AG10803 (cell line): ENCODE data around the gene ROR2.

Experiments
- DNase-seq: peaks from one replicate; pipeline ENCODE4 v3.0.0; 2010; ENCODE audit warnings: low read depth
- H3K4me3 ChIP-seq: 2 replicates; pipeline ENCODE4 v1.5.1; 2011; ENCODE audit warnings: mild to moderate bottlenecking, low read length, control low read depth
- CTCF ChIP-seq: conservative IDR thresholded peaks from 2 replicates; pipeline ENCODE4 v1.5.1; 2011; ENCODE audit warnings: mild to moderate bottlenecking, low read length, control low read depth, inconsistent platforms

Gene ROR2

DNA sequence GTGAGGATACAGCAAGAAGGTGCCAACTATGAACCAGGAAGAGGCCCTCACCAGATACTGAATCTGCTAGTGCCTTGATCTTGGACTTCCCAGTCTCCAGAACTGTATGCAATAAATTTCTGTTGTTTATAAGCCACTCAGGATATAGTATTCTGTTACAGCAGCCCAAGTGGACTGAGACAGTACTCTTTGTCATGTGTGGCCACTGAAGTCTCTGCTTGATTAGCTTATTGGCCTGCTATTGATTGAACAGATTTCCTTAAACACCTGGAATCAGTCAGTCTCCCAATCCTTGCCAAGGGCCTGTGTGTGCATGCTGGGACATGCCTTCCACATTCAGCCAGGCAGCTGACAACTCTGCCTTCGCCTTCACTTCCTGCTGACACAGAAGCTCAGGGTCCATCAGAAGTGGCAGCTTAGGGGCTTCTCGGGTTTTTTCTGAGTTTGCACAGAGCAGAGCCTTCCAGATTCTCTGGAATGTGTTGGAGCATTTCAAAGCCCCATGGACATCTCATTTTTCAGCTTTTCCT, 13.7 kb upstream of the ROR2 start:
- no peak overlapping the region for H3K4me3 ChIP-seq
- DNase-seq: no peak
- no peak for TF ChIP-seq CTCF

DNA sequence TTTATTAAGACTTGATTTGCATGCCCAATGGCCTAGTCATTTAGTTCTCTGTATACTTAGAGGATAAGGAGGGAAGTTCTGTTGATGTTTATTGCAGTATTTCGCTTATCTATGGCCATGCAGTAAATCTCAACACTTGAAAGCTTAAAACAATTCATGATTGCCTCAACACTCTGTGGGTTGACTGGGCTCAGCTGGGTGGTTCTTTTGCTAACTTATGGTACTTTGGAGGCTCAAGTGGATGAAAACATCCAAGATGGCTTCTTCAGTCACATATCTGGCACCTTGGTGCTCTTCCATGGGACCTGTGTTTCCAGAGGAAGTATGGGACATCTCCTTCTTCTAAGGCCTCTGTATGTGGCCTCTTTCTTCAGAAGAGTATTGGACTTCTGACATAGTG, 10.3 kb upstream of the ROR2 start:
- H3K4me3 ChIP-seq: no peak overlapping the region
- TF ChIP-seq CTCF: no peak
- DNase-seq: no peak

DNA sequence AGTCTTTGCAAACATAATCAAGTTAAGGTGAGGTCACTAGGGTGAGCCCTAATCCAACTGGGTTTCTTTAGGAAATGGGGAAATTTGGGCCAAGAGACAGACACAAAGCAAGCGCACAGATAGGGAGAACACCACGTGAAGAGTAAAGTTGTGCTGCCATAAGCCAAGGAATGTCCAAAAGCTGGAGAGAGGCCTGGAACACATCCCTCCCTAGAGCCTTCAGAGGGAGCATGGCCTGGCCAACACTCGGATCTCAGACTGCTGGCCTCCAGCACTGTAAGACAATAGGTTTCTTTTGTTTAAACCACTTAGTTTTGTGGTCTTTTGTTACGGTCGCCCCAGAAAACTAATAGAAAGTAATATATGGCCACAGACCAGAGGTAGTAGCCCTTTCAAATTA, 8.1 kb upstream of the ROR2 start:
- H3K4me3 ChIP-seq: no peak overlapping the region
- no peak for TF ChIP-seq CTCF
- DNase-seq: no peak

- TF ChIP-seq CTCF: peak; percentile 91
- DNase-seq: peak; percentile 90
- H3K4me3 ChIP-seq: peak overlapping the region; percentile 51
Observed at GRCh38 chr9:91954841-91955471, 4.9 kb upstream of the ROR2 start.

DNA sequence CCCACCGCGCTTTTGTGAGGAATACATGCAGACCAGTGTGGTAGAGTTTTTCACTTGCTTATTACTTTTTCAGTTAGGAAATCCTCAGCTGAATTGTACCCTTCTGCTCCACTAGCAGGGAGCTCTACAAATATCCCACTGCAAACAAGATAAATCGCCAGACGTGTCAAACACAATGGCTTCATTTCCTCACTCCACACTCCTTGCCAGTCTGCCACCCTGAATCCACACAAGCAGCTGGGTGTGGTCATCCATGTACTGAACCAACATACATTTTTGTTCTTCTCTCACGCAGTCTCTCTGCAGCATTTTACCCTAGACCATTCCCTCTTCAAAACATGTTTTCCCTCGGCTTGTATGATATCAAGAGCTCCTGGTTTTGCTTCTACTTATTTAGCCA, 3.7 kb upstream of the ROR2 start:
- H3K4me3 ChIP-seq: no peak overlapping the region
- DNase-seq: no peak
- no peak for TF ChIP-seq CTCF

DNA sequence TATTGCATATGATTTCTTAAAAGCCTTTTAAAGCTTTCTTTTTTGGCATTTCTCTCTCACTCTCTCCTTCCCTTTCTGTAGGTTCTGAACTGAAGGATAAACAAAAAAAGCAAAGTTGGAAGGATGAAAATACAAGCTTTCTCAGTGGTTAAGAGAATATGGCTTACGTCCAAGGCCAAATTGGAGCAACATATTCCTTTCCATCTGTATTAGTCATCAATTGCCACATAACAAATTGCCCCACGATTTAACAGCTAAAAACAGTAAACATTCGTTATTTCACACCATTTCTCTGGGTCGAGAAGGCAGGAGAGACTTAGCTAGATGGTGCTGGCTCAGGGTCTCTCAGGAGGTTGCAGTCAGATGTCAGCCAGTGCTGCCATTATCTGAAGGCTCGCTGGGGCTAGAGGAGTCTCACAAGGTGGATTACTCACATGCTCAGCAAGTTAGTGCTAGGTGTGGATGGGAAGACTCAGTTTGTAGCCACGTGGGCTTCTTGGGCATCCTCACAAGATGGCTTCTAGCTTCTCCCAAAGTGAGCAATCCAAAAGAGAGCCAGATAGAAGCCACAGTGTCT, 2.0 kb upstream of the ROR2 start:
- H3K4me3 ChIP-seq: no peak overlapping the region
- no peak for TF ChIP-seq CTCF
- peak; percentile 60 for DNase-seq

DNA sequence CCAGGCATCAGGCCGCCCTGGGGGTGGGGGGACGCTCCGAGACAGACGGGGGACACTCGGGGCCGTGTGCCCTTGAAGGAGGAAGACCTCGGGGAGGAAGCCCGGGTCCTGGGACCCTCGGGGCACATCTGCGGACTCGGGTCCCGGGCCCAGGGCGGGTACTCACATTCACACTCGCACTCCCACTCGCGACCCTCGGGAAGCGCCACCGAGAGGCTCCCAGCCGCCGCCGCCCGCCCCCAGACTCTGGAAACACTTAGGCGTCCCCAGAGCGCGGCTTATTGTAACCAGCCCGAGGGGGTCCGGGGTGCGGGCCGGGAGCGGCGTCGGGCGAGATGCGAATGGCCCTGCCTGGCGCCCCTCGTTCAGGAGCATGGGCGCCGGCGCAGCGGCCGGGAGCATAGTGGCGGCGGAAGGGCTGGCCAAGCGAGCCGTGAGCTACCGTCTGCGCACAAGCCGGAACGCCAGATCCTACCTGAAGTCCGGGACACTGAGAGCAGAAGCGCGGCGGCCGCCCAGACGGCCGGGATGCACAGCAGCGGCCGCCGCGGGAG, 559 bp downstream of the ROR2 start:
- H3K4me3 ChIP-seq: peak overlapping the region; percentile 55
- no peak for TF ChIP-seq CTCF
- DNase-seq: no peak
